Measurements from ENCODE around the gene PFN1. TPM values are rescaled to one million over a fixed set of nuclear protein-coding genes. Genes with fewer than 3 reads are reported as not detected.
A peak's percentile ranks its signal among the peaks of the same experiment; 100 is the strongest.

The PFN1 gene
- total RNA-seq, 2 donors from 2014 or later, result 839 to 1,278 TPM

DNA sequence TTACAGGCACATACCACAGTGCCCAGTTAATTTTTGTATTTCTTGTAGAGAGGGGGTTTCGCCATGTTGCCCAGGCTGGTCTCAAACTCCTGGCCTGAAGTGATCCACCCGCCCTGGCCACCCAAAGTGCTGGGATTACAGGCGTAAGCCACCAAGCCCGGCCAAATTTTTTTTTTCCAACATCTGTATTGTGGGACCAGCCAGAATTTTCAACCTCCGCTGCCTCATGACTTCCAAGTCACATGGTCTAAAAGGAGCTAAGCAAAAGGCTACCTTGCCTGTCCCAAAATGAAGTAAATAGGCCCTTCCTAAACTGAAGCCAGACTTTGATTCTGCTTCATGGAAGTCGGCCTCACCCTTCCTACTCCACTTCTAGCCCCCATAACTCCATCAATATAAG is 23.5 kb upstream of the PFN1 start:
- Histone ChIP-seq H3K36me3 (no peaks in the 10 kb centered on the region), H3K27ac (no peak overlapping the region), H3K9ac (ENCODE audit: low read depth in 2 of 2, low read length in 2 of 2) (no peak overlapping the region), H3K27me3 (no peaks in the 10 kb centered on the region), H3K9me3 (no peaks in the 10 kb centered on the region), H3K4me3 (no peak overlapping the region), H3K4me1 (no peaks in the 10 kb centered on the region)
- DNase-seq, result no peak
- TF ChIP-seq, protein P1, sequence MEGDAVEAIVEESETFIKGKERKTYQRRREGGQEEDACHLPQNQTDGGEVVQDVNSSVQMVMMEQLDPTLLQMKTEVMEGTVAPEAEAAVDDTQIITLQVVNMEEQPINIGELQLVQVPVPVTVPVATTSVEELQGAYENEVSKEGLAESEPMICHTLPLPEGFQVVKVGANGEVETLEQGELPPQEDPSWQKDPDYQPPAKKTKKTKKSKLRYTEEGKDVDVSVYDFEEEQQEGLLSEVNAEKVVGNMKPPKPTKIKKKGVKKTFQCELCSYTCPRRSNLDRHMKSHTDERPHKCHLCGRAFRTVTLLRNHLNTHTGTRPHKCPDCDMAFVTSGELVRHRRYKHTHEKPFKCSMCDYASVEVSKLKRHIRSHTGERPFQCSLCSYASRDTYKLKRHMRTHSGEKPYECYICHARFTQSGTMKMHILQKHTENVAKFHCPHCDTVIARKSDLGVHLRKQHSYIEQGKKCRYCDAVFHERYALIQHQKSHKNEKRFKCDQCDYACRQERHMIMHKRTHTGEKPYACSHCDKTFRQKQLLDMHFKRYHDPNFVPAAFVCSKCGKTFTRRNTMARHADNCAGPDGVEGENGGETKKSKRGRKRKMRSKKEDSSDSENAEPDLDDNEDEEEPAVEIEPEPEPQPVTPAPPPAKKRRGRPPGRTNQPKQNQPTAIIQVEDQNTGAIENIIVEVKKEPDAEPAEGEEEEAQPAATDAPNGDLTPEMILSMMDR (IDR thresholded peaks at IDR 0.05), result no peak
- intact Hi-C loops (cut with DNase I), result loop anchor here (5.0 kb wide), 1 partner anchor 70 kb away; the partner anchor contains the start of gene CHRNE

DNA sequence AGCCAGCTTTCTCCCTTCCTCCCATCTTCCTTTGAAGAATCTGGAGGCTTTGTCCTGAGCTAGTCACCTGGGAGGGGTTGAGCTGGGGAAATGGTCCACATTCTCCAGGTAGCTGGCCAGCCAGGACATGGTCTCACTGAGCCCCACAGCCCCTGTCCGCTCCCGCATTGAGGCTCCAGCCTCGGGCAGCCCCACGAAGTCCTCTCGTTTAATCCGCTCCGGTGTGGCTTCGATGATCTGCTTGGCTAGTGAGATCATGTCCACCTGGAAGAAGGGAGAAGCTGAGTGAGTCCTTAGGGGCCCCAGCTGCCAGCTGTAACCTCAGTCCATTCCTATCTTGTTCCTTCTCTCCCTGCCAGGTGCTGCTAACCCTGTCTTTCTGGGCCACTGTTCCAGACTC is 21.9 kb upstream of the PFN1 start:
- Histone ChIP-seq H3K9me3 (no peaks in the 10 kb centered on the region), H3K9ac (ENCODE audit: low read depth in 2 of 2, low read length in 2 of 2) (no peak overlapping the region), H3K4me3 (no peak overlapping the region), H3K36me3 (no peaks in the 10 kb centered on the region), H3K4me1 (no peaks in the 10 kb centered on the region), H3K27me3 (no peaks in the 10 kb centered on the region), H3K27ac (no peak overlapping the region)
- DNase-seq, result no peak
- intact Hi-C loops (cut with DNase I), result loop anchor here (5.0 kb wide), 1 partner anchor 68 kb away; the partner anchor contains the start of gene CHRNE
- TF ChIP-seq, protein P1 (IDR thresholded peaks at IDR 0.05), result no peak

DNA sequence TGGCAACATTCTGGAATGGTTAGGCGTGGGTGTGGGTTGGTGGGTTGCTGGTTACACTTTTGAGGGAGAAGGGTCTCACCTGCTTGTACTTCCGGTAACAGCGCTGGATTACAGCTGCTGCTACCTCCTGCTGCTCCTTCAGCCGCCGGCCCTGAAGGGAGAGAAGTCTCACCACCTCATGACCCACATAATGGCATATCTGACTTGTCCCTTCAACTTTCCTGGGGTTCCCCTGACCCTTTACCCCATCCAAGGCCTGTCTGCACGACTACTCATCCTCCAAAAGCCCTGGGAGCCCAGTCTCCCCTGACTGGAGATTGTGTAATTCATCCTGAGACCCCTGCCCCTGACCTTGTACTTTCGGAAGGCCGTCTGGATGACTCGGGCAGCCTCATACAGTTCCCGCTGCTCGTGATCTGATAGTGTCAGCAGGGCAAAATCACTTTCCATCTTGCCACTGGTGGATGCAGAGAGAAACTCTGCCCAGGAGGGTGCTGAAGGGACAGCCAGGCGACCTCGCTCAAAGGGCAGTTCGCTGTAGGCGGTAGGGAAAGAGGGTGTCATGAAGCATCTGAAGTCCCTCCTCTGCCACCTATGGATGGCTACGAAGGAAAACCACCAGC is 21.3 kb upstream of the PFN1 start:
- H3K9ac ChIP-seq (ENCODE audit: low read depth in 2 of 2, low read length in 2 of 2), result peak overlapping the region in 1 of 2 donors; percentile 19
- H3K4me1 ChIP-seq, result no peaks in the 10 kb centered on the region
- TF ChIP-seq, protein P1 (IDR thresholded peaks at IDR 0.05), result no peak
- H3K27me3 ChIP-seq, result no peaks in the 10 kb centered on the region
- H3K4me3 ChIP-seq, result no peak overlapping the region
- peak overlapping the region; percentile 95 for H3K27ac ChIP-seq
- DNase-seq, result no peak
- intact Hi-C loops (cut with DNase I), result loop anchor here (5.0 kb wide), 1 partner anchor 67 kb away; the partner anchor contains the start of gene CHRNE
- no peaks in the 10 kb centered on the region for H3K9me3 ChIP-seq
- H3K36me3 ChIP-seq, result no peaks in the 10 kb centered on the region

DNA sequence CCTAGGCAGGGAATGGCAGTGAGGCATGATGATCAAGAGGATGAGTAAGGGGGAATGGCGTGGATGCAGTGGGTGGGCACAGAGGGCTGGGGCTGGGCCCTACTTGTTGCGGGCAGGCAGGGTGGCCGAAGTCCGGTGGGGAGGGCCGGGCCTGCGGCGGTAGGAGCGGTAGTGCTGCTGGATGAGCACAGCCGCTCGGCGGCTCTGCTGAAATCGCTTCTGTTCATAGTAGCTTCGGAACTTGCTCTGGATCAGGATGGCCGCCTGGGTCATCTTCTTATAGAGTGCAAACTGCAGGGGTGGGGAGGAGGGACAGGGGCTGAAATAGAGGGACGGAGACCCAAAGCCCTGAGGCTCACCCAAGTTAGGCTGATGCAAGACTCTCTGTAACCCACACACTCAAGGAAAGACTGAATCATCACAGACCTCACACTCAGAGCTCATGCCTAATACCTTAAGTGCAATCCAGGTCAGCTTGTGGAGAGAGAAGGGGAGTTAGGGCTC is 20.8 kb upstream of the PFN1 start:
- H3K4me1 ChIP-seq, result no peaks in the 10 kb centered on the region
- peak overlapping the region; percentile 19 to 90 for H3K9ac ChIP-seq (ENCODE audit: low read depth in 2 of 2, low read length in 2 of 2)
- H3K27me3 ChIP-seq, result no peaks in the 10 kb centered on the region
- no peaks in the 10 kb centered on the region for H3K36me3 ChIP-seq
- intact Hi-C loops (cut with DNase I), result no loop called here
- TF ChIP-seq, protein P1 (IDR thresholded peaks at IDR 0.05), result no peak
- peak overlapping the region; percentile 74 for H3K4me3 ChIP-seq
- H3K27ac ChIP-seq, result peak overlapping the region; percentile 95
- H3K9me3 ChIP-seq, result no peaks in the 10 kb centered on the region
- DNase-seq, result no peak

DNA sequence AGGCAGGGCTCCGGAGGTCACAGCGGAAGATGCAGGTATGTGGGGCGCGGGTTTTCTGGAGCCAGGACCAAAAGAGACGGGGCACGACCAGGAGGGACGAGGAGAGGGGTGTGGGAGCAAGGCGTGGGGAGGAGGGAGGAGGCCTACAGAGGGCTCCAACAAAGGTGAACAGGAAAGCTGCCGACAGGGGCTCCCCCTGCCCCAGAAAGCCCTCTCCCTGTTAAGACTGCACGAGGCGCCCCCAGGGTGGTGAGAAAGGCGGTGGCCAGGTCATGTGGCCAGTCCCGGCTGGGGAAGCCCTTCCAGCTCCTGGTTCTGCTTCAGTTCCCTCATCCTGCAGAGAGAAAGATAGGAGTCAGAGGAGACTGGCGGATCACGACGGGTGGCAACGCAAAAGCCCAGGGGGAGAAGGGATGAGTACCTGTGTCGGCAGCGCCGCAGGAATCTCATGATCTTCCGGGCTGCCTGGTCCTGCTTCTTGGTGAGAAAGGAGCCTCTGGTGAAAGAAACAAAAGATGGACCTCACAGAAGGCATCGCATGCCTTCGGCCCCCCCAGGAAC is 20.2 kb upstream of the PFN1 start:
- Histone ChIP-seq H3K27ac (peak overlapping the region; percentile 95), H3K4me1 (no peaks in the 10 kb centered on the region), H3K9me3 (no peaks in the 10 kb centered on the region), H3K9ac (ENCODE audit: low read depth in 2 of 2, low read length in 2 of 2) (peak overlapping the region; percentile 65 to 90), H3K4me3 (peak overlapping the region; percentile 74), H3K27me3 (no peaks in the 10 kb centered on the region), H3K36me3 (no peaks in the 10 kb centered on the region)
- TF ChIP-seq, protein P1 (IDR thresholded peaks at IDR 0.05), result no peak
- intact Hi-C loops (cut with DNase I), result no loop called here
- no peak for DNase-seq

All from colonic mucosa (tissue), 4 donors.